NCI-H2196 treated with DMSO at 0.1 percent for 48 hours (cell line): ENCODE data around the gene GNG14.
"Not testable (repeated sequence)": the region's sequence is repeated elsewhere in the genome, so short reads cannot be mapped to it uniquely, and the experiment has no call there.

Source experiments
- DNase-seq: peaks from one replicate; lab custom pipeline; 2025; ENCODE audit not compliant: unreplicated experiment; lab: John Stamatoyannopoulos, UW

The GNG14 gene

DNA sequence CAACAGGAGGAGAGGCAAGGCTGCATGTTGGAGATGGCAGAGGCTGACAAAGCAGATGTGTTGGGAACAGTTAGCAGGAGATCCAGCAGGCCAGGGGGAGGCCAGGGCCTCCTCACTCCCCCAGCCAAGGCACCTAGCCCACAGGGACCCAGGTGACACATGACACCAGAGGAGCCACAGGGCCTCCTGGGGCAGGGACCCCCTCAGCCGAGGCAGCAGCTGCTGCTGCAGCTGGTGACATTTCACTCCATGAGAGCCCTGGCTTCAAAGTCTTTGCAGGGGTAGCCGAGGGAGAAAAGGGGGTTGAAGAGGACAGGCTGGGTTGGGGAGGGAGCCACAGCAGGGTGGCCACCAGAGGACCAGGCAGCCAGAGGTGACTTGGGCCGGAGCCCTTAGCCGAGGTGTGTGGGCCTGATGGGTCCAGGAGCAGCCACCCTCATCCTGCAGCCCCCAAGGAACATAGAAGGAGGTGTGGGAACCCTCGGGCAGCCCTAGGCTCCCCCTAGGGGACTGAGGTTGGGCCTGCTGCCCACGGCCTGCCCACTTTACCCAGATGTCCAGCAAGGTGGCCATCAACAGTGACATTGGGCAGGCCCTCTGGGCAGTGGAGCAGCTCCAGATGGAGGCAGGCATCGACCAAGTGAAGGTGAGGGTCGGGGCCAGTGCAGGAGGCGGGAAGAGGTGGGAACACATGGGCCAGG lies at the start of gene GNG14:
TSS of gene GNG14 (plus strand) at position 503 of the 701 bp plus-strand sequence. CDS start at position 554, 51 bp downstream.
- no peak for DNase-seq

DNA sequence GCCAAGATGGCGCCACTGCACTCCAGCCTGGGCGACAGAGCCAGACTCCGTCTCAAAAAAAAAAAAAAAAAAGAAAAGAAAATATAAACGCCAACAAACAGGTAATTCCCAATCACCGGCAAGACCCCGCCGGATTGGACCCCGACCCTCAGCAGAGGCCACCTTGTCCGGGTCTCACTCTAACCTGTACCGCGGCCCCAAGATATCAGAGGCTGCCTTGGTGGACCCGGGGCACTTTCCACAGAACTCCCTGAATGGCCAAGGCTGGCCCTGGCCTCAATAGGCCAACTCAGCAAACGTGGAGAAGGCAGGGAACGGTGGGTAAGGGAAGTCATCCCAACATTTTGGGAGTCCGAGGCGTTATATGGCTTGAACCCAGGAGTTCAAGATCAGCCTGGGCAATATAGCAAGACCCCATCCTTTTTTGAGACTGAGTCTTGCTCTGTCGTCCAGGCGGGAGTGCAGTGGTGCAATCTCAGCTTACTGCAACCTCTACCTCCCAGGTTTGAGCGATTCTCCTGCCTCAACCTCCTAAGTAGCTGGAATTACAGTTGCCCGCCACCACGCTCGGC lies 49.1 kb upstream of the GNG14 start:
- no peak for DNase-seq

DNA sequence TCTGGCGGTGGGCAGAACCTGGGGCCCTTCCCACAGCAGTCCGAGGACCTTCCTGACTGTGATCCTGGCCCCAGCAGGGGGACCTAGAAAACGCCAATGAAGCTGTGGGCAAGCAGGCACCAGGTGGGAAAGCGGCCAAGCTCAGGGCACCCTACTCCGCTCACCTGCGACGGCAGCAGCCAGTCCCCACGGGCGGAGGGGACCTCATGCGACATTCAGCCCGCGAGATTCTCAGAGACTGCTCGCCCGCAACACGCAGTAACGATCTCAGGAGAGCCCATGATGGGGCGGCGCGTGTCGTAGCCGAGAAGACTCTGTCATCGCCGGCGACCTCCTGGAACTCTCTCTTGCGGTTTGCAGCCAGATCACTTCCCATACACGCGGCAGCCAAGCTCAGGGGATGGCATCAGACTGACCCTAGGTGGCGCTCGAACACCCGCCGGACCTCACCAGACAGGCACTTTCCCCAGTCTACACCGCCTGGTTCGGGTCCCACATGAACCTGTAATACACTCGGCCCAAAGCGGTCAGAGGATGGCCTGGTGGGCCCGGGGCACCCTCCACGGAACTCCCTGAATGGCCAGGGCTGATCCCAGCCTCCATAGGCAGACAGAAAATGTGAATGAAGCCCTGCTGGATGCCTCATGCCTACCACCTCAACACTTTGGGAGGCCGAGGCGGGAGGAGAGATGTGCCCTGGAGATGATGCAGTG lies 47.7 kb upstream of the GNG14 start:
- DNase-seq = peak; percentile 44

DNA sequence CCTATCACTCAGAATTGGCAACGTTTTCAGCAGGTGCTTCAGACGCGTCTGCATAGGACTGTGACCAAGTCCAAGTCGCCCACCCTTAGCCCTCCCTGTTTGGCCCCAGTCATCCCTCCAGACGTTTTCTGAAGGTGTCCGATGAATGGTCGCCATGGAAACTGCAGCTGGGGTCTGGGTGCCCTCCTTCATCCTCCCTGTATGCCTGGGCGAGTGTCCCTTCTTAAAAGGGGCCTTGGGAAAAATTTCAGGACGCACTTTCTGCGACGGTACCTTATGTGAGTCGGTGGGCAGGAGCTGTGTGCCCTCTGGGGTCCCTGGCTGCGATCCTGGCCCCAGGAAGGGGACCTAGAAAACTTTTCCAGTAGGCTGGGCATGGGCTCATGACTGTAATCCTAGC lies 46.3 kb upstream of the GNG14 start:
- DNase-seq = no peak

DNA sequence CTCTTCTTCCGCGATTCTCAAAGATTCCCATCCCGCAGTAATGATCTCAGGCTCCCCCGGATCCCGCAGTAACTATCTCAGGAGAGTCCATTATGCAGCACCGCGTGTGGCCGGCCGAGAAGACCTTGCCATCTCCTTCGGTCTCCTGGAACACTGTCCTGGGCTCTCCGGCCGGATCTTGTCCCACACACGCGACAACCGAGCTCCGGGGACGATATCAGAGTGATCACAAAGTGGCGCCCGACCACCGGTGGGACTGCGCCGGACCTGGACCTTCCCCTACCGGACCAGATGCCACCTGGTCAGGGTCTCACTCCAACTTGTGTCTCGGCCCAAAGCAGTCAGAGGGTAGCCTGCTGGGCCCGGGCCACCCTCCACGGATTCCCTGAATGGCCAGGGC lies 45.3 kb upstream of the GNG14 start:
- DNase-seq = no peak

DNA sequence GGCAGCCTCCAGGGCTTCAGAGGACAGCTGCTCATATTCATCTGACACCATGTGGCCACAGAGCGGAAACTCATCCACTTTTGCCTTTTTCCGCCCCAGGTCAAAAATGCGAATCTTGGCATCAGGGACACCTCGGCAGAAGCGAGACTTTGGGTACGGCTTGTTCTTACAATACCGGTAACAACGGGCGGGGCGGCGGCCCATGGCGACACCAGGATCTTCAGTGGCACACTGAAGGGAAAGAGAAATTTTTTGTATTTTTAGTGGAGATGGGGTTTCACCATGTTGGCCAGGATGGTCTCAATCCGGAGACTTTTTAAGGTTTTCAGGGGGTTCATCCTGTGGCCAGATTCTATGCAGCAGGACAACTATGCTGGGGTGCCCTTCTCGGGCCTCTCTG lies 44.1 kb upstream of the GNG14 start:
- DNase-seq = not testable (repeated sequence)

DNA sequence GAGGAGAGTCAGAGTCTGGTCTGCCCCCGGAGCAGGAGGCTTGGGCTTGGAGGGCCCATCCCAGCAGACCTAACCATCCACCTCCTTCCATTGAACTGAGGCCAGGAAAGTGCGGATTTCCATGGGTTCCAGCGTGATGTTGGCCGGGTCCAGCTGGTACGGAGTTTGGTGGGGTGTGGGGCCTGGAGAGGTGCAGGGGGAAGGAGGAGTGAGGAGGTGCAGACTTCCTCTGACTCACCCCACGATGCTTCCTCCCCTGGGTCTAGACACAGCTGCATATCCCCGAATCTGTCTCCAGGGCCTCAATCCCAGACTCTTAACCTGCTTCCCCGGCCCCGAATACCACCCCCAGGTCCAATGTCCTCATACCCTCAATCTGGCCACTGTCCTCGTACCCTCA lies 41.2 kb upstream of the GNG14 start:
- no peak for DNase-seq

DNA sequence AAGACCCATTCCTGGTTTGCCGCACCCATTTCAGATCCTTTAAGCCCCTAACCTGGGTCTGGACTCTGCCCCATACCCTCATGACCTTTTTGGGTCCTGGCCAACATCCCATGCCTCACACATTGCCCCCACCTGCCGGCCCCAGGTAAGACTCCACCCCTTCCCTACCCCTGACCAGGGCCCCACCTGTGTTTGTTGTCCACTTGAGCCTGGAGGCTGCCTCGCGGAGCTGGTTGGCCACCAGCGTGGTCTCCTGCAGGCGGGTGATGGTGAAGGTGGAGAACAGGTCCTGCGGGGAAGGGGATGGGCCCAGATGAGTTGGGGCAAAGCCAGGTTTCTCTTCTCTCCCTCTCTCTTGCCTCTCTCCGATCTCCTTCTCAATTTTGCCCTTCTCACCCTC lies 40.8 kb upstream of the GNG14 start:
- DNase-seq = no peak

DNA sequence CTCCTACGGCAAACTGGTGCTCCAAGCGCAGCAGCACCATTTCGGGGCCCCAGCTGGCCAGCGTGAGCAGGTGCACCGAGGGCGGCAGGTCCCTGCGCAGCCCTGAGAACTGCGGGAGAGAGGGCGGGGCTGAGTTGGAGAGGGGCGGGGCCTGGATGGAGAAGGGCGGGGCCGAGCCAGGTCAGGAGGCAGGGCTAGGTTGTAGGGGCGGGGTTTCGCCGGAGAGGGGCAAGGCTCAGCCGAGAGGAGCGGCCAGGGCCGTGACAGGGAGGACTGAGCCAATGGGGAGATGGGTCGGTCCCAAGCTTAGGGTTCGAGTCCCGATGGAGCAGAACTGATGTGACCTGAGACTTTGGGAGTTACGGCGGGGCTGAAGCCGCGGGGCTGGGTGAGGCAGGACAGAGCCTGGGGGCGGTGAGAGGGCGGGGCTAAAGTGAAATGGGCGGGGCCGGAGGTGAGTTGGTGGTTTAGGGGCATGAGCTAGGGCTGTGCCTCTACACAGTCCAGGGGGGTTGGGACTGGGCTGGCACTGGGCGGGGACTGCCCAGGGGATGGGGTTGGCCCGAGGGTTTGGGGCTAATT lies 40.2 kb upstream of the GNG14 start:
- DNase-seq = peak; percentile 43

DNA sequence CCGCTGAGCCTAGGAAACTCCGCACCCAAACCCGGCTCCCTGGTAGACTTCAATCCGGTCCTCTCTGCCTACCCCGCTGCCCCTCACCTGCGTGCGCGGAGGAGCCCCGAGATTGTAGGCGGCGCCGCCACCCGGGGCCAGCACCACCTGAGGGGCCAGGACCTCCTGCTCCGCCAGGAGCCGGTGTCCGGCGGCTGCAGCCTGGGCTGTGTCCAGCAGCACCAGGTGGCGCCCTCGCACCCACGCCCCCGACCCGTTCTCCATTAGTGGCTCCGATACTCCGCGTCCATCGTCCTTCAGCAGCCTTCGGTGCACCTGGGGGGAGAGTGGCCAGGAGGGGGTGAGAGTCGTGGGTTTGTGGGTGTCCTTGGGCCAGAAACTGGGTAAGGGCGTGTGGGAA lies 39.7 kb upstream of the GNG14 start:
- DNase-seq = no peak

DNA sequence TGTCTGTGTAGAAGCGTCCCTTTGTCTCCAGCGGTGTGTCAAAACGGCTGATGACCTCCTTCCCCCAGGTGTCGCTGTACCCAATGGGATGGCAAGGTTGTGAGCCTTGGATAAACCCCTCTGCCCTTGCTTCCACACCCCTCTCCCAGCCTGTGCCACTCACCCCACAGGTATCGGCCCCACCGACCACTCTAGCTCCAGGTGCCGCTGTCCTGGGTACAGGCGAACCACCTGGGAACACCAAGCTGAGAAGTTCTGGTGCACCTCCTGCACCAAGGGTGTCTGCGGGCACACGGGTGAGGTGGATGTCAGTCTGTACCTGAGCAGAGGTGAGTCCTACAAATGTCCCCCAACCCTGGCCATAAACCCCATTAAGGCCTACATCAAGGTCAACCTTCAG lies 37.9 kb upstream of the GNG14 start:
- DNase-seq = no peak

DNA sequence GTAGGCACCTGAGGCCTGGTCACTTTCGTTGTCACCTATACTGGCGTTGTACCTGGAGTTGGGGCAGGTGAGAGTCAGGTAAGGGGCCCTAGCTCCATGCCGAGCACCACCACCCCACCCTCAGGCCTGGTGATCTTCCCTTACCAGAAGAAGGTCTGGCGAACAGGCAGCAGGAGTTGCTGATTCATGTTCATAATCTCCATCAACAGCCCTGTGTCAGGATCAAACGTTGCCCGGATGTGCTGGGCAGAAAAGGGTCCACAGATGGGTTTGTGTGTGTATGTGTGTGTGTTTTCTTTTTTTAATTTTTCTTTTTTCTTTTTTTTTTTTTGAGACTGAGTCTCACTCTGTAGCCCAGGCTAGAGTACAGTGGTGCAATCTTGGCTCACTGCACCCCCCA lies 35.6 kb upstream of the GNG14 start:
- DNase-seq = no peak

DNA sequence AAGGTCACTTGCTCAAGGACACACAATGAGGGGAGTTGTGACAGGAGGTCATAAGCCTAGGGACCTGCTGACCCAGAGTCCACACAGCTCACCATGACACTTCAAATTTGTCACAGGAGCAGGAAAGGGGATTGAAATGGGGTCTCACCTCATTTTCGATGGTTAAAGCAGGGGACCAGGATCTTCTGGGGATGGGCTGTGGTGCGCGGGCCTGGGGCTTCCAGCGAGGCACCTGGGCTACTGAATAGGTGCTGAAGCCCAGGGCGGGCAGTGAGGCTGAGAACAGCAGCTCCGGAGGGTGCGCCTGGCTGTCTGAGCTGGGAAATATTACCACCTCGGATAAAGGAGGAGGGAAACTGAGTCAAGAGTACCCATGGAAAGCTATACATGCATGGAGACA lies 32.3 kb upstream of the GNG14 start:
- no peak for DNase-seq

DNA sequence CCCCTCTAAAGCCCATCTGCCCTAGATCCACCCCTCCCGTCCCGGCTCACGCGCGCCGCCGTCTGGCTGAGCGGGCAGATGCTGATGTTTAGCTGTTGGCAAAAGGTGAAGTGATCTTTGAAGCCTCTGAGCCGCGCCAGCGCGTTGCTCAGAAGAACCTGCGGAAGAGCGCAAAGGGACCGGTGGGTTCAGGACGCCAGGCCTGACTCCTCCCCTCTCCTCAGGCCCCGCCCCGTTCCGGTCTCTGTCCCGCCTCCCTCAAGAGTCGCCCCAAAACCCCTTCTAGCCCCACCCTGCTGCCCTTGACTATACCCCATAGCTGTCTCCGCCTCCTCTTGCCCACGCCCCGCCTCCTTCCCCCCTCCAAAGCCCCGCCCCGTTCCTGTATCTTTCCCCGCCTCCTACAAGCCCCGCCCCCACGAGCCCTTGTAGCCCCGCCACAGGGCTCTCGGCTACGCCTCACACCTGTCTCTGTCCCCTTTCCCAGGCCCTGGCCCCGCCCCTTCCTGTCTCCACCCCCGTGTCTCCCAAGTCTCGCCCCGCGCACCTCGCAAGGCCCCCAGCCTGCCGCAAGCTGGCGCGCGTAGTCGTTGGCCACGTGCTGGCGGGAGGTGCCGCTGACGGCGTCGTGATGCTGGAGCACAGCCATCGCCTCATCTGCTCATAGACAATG lies 30.8 kb upstream of the GNG14 start:
- no peak for DNase-seq

DNA sequence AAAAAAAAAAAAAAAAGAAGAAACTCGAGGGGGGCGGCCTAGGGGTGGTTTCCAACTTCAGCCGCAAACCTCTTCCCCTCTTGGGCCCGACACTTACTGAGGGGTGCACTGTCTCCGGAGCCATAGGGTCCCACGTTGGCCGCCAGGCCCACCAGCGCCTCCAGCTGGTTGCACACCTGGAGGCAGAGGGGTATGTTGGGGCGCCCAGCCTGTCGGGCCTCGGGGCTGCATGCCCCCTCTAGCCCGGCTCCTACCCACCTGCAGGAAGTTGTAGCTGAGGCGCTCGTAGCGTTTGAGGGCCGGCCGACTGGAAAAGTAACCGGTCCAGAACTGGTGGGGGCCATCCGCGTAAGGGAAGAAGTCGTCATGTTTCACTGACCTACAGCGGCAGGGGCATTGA lies 29.8 kb upstream of the GNG14 start:
- no peak for DNase-seq

DNA sequence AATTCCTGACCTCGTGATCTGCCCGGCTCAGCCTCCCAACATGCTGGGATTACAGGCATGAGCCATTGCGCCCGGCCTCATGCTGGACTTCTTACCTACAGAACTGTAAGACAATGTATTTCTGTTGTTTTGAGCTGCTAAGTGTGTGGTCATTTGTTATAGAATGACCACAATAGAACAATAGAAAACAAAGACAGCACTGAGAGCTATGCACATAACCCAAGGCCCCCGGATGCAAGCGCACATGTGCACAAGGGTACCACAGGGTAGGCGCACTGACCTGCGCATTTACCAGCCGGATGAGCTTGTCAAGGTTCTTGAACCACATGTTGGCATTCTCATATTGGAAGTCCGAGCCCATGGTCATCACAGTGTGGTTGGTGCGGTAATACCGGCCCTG lies 26.8 kb upstream of the GNG14 start:
- no peak for DNase-seq

DNA sequence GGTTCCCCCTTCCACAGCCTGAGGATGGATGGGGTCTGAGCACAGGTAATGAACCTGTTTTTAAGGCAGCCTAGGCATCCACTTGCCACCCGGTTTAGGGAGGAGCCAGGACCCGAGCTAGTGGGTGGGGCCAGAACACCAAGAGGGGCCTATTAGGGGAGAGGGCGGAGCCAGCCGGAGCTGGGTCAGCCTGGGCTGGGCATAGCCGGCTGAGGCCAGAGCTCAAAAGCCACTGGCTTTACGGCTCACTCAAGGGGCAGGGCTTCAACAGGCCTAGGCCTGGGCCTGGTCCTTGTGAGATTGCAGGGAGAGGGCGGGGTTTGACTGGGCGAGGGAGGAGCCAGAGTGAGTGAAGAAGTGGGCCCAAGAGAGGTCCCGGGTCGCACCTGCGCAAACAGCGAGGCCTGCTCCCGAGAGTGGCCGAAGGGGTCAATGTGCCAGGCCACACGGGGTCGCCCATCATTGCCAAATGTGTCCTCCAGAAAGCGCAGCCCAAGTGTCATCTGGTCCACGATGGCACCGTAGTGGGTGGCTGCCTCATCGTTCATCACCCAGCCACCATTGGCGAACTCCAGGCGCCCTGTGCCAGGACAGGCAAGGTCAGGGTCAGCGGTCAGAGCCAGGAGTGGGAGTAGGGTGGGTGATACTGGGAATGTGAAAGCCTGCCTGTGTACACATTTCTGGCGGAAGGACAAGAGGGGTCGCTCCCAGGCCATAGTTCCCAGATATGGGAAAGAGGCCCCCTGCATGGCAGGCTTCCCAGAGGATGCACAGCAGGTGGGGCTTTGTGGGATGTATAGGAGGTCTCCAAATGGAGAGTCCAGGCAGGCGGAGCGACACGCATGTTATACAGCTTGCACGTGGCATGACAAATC lies 23.2 kb upstream of the GNG14 start:
- DNase-seq = peak; percentile 30

DNA sequence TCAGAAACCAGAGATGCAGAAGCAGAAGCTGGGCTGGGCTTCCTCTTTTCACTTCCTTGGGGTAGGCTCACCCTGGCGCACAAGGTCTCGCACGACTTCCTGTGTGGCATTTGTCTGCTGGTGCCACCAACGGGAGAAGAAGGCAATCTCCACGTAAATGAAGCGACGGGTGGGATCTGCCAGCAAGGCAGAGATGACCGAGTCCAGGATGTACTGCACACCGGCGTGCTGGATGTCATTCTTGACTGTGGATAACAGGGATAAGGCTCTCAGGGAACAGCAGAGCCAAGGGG lies 22.6 kb upstream of the GNG14 start:
- no peak for DNase-seq

DNA sequence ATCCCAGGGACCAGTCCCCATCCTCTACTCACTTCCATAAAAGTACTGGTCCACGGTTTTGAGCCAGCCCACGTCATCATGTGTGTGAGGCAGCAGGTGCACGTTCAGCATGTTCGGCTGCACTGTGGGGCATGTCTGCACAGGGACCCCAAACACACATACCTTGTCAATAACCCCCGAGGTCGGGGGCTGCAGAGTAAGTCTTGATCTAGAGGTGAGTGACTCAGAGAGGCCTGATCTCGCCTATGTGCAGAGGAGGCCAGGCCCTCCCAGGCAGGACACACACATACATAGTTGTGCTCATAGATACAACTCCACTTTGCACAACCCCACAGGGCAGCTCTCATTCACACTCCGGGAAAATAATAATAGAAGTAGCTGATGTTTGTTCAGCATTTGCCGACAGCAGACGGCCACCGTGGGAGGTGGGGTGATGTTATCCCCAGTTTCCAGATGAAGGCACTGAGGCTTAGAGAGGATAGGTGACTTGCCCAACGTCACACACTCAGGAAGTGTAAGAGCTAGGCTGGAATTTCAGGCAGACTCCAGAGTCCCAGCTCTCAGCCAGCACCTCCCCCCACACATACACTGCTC lies 22.0 kb upstream of the GNG14 start:
- no peak for DNase-seq

DNA sequence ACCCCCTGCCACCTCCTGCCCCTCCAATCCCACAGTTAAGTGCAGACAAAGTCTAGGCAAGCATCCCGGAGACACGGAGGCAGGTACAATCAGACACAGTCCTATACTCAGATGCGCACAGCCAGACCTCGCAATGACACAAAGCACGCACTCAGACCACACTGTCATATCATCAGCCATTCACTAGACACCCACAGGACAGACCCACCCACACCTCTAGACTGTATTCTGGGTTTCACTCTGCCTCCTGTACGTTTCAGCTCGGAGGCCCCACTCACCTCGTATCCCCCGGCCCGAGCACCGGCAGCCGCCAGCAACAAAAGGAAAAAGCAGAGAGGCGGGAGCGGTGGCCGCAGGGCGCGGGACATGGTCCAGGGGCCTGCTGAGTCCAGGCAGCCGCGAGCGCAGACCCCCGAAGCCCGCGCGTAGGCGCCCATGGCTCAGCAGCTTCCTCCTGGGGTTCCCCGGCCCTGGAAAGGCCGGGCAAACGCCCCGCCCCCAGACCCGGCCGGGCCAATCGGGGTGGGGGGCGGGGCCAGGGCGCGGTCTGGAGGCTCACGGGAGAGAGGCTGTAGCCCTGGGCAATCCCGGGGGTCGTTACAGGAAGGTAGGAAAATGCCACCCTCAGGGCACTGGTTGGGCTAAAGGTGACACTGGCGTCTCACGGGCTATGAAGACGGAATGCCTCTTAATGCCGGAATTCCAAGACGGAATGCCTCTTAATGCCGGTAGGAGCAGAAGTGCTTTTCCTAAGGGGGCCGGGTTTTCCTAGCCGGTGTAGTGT lies 21.3 kb upstream of the GNG14 start, which contains the start of the genes MAN2B1 and WDR83:
TSS of gene MAN2B1 (minus strand) at position 478 of the 784 bp plus-strand sequence. CDS start at position 437, 41 bp downstream.
TSS of gene WDR83 (plus strand) at position 543 of the 784 bp plus-strand sequence. CDS start 2,984 bp downstream, outside the sequence.
- DNase-seq = peak; percentile 34
